ENCODE data around the gene NXPH4.

DNA sequence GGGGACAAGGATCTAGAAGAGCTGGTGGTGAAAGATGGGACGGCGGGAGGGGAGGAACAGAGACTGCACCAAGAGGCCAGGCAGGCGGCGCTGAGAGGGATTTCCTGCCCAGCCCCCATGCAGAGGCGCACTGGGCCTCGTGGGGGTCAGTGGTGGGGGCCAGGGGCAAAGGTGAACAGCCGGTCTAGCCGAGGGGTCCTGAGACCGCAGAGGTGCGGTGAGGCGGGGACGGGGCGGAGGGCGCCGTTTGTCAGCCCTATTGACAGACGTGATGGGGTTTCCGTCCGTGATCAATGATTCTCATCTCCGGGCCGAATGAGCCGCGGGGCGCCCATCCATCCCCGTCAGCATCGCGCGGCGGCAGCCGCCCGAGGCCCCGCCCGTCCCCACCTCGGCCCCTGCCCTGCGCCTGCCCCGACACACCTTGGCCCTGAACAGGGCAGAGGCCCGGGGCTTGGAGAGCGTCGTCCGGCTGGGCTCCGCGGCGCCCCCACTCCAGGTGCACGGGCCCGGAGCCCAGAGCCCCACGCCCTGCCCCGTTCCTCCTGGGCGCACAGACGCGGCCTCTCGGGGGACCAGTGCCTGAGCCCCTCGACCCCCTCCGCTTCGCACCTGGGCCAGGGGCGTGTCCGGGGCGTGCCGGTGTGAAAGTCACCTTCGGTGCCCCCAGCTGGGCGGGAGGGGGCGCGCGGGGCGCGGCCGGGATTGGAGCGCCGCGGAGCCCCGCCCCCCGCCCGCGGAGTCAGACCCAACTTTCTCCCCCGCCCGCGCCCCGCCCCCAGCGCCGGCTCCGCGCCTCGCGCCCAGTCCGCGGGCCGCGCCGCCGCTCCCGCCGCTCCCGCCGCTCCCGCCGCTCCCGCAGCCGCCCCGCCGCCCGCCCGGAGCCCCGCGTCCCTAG is at the start of gene NXPH4:
- TF ChIP-seq POLR2A (IDR thresholded peaks at IDR 0.05), result no peak
- TF ChIP-seq, protein P1, sequence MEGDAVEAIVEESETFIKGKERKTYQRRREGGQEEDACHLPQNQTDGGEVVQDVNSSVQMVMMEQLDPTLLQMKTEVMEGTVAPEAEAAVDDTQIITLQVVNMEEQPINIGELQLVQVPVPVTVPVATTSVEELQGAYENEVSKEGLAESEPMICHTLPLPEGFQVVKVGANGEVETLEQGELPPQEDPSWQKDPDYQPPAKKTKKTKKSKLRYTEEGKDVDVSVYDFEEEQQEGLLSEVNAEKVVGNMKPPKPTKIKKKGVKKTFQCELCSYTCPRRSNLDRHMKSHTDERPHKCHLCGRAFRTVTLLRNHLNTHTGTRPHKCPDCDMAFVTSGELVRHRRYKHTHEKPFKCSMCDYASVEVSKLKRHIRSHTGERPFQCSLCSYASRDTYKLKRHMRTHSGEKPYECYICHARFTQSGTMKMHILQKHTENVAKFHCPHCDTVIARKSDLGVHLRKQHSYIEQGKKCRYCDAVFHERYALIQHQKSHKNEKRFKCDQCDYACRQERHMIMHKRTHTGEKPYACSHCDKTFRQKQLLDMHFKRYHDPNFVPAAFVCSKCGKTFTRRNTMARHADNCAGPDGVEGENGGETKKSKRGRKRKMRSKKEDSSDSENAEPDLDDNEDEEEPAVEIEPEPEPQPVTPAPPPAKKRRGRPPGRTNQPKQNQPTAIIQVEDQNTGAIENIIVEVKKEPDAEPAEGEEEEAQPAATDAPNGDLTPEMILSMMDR (IDR thresholded peaks at IDR 0.05), result no peak
